NCI-H524 treated with DMSO at 0.1 percent for 48 hours (cell line): ENCODE data around the gene PTTG2.
"Not testable (repeated sequence)": the region's sequence is repeated elsewhere in the genome, so short reads cannot be mapped to it uniquely, and the experiment has no call there.

Source experiments
- DNase-seq: peaks from one replicate; lab custom pipeline; 2025; lab: John Stamatoyannopoulos, UW

PTTG2 gene

GRCh38 chr4:37960098-37960497, at the start of gene PTTG2:
Gene PTTG2, plus strand, starts transcription at chr4:37960398. Its CDS starts 37 bp downstream, at chr4:37960435.
- DNase-seq, result no peak

- no peak for DNase-seq
Observed at GRCh38 chr4:37914539-37914938, 45.7 kb upstream of the PTTG2 start.

DNA sequence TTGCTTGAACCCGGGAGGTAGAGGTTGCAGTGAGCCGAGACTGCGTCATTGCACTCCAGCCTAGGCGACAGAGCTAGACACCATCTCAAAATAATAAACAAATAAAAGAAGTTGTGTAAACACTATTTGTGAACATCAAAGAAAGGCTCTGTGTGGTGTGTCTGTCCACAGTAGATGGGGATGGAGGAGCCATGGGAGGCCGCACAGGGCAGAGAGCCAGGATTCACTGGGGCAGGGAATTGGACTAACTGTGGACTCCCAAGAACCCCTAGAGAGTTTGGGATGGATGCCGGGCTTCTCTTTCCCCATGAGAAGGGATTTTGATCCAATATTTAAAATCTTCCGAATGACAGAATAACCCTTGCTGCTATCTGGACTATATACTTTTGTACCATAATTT, 42.8 kb upstream of the PTTG2 start:
- DNase-seq, result no peak

GRCh38 chr4:37918653-37919052, 41.5 kb upstream of the PTTG2 start:
- no peak for DNase-seq

DNA sequence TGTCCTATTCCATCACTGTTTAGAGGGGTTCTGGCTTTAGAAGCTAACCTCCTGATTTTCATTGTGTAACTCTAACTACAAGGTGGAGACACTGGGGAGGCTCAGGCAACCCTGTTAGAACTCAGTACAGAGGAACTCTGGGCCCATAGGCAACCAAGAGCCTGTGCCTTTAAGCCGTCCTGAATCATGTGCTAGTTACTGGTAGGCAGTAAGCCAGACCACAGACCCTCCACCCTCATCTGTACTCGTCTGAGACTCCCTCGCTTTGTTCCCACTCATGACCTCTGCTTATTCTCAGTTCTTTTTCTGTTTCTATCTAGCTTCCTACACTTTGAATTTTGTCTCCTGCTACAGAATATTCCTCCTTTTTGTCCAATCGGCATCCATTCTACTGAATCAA, 37.9 kb upstream of the PTTG2 start:
- DNase-seq, result no peak

- DNase-seq, result not testable (repeated sequence)
Observed at GRCh38 chr4:37923089-37923488, 37.1 kb upstream of the PTTG2 start.

GRCh38 chr4:37924946-37925345, 35.3 kb upstream of the PTTG2 start:
- DNase-seq, result no peak

- no peak for DNase-seq
Observed at GRCh38 chr4:37927434-37927833, 32.8 kb upstream of the PTTG2 start.

DNA sequence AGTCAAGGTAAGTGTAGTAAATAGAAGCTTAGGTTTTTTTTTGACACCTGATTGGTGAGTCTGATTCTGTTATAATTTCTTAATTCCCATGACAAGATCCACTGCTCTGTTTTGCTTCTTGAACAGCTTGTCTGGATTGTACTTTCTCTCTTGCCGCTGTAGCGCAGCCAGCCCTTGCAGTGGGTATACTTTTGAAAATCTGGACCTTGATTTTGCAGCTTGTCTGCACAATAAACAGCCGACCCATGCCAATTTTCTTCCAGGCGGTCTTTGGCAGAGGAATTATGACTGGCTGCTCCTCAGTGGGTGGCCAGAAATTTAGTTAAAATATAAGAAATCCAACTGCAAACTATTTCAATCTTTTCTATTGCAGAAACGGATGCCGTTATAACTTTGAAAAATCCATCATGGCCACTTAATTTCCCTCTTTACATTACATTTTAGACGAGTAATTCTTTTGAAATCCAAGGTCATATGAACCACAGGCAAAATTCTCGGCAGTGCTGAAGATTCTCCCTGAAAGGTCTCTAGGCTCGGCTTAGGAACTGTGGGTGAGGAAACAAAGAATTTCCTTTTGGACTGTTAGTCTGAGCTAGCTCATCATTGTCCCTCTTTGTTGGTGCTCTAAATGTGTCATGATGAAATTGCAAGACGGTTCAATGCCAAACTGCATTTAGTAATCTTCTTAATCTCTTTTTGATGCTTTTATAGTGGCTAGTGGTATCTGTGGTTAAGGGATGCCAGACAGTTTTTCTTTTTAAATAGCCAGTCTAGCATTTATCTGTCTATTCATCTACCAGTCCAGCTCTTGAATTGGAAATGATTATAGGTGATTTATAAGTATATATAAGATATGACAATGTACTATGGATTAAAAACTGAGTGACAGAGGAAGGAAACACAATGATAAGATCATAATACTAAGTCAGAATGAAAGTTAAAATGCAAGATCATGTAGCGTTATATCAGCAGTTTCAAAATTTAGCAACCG, 31.5 kb upstream of the PTTG2 start:
- no peak for DNase-seq

- DNase-seq, result no peak
Observed at GRCh38 chr4:37934096-37934495, 26.1 kb upstream of the PTTG2 start.

DNA sequence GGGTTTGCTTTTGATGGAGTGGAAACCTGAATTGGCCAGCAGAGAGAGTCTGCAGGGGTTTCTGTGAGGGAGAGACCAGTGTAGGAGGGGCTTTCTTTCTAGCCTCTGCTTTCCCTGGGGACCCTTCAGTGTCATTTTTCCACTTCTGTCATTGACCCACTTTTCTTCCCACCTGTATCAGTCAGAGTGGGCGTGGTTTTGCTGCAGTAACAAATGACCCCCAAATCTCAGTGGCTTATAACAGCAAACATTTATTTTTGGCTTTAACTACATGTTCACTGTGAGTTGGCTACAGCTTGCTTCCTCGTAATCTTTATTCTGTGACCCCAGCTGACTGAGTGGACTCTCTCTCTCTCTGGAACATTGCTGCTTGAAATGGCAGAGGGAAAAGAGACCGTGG, 25.6 kb upstream of the PTTG2 start:
- no peak for DNase-seq

GRCh38 chr4:37935026-37935425, 25.2 kb upstream of the PTTG2 start:
- no peak for DNase-seq

DNA sequence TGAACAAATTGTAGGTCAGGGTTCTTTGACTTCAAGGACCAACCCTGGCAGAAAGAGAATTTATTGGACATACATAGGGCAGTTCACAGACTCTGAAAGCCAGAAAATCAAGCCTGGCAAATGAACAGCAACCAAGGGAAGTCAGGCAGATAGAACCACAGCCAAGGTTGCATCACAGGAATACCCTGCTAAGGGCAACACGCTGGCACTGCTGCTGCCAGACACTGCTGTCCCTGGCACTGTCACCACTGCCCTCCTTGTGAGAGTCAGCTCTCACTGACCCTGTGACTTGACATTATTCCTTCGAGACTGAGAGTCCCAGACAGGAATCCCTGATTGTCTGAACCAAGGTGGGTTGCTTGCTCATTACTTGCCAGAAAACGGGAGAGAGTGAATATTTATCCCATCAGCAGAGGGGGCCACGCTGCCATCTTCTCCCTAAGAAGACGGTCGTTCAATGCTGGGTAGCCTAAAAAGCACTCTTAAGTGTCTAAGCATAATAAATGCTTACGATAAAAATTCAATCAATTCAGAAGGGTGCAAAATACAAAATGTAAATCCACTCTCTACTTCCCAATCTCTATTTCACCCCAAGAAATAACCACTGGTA, 23.2 kb upstream of the PTTG2 start:
- no peak for DNase-seq

- DNase-seq, result no peak
Observed at GRCh38 chr4:37938208-37938607, 22.0 kb upstream of the PTTG2 start.

GRCh38 chr4:37946503-37947179, 13.6 kb upstream of the PTTG2 start:
- DNase-seq, result no peak

DNA sequence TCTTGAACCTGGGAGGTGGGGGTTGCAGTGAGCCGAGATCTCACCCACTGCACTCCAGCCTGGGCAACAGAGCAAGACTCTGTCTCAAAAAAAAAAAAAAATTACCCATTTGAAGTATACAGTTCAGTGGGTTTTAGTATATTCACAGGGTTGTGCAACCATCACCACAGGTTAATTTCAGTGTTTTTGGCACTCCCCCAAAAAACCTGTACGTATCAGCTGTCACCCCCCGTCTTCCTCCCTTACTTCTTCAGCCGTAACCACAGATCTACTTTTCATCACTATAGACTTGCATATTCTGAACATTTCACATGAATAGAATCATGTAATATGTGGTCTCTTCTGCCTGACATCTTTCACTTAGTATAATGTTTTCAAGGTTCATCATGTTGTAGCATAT, 11.7 kb upstream of the PTTG2 start:
- no peak for DNase-seq

DNA sequence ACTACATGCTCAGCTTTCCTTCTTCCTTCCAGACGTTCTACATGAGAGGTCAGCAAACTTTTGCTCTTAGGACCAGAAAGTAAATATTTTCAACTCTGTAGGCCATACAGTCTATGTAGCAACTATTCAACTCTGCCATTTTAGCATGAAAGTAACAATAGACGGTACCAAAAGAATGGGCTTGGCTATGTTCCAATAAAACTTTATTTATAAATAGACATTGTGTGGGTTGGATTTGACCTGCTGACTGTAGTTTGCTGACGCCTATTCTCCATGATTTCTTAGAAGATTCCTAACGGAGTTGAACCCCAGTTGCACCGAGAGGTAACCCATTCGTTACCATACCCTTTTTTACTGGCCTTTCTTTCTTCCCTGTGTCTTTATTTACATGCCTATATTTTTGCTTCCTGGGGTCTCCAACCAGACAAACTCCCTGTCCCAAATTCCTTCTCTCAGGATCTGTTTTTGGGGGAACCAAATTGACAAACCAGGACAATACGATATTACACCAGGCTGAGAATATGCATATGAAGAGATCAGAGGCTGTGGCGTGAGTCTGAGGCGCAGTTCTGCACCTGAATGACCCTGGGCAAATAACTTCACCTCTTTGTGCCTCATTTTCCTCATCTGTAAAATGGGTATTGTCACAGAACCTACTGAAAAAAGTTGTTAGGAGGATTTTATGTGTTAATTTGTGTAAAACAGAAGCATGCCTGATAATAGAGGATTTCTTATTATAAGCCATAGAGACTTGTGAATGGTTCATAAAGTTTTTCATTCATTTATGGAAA, 10.4 kb upstream of the PTTG2 start:
- no peak for DNase-seq

DNA sequence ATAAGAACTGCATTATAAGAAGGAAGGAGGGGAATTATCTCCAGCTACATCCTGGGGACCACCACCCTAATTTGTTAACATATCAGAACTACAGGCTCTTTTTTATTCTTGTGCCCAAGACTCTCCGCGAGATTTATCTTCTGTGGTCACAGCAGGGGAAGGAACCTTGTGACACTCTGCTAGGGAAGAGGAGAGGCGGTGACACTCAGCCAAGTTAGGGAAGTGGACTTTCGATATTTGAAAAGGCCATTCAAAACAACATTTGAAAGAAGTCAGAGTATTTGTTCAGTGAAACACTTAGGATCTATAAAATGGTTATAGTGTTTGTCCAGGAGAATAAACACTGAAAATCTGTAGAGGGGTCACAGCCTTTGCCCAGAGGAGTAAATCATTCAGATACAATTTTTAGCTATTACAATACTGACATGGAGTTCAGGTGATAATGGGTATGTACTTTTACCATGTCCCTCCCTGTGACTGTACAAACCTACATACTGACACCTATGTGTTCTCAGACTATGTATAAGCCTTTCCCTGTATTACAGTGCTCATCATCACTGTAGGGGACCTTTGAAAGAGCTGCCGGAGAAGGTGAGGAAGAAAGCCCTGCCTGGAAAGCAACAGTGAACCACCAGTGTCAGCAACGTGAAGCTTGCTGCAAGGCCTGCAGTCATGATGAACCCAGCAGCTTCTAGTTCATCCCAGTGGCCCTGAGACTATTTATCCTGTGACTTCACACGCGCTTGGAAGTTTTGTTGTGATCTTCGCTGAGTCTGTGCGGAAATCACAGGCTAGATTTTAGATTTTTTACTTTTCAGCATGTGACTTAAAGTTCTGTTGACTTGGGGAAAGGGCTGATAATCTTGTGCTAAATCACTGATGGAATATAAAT, 8.5 kb upstream of the PTTG2 start:
- no peak for DNase-seq

DNA sequence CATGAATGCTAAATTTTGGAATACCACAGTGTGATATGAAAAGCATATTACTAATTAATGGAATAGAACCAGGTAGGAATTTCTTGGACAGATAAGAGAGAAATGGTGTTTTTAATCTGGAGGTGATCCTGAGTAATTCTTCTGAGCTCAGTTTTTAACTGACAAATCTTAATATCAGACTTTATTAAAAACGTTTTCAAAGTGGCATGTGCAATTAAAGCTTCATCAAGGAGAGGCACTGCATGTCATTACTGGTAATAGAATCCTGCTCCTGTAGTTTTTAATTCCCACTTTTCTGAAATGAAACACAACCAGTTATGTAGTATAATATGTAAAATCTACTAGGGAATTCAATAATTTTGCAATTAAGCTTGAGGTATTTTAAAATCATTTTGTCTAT, 7.0 kb upstream of the PTTG2 start:
- DNase-seq, result no peak

DNA sequence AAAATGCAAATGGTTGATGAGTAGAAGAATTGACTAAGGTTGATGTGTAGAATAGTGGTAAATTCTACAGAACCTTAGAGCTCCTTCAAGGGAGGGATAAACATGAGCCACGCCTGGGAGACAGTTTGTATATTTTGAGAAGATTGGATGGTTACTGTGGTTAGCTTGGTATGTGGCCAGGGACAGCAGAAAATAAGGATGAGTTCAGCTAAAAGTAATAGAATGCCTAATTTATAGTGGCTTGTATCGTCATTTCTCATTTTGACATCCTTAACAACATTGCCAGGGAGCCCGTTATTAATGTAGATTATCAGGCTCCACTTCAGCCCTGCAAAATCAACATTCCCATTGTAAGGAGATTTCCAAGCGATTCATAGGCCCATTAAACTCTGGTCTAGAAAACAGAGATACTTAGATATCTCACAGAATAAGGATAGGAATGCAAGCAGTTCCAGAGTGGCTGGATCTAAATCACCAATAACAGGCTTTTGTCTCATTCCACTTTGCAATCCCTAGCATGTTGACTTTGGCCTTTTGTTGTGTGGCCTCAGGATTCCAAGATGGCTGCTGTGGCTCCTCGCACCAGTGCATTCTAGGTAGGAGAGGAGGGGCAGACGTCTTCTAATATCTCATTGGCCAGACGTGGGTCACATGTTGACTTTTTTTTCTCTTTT, 6.4 kb upstream of the PTTG2 start:
- DNase-seq, result no peak
